ENCODE results near the gene DBI.

Gene DBI

GRCh38 chr2:119366649-119367471 lies at the start of gene DBI, which contains the start of gene C2orf76:
Gene DBI (plus strand): TSS chr2:119366977. CDS start chr2:119367052, 75 bp downstream.
Gene C2orf76 (minus strand): TSS chr2:119366834. CDS start chr2:119339959, 26,875 bp downstream.
- DNase-seq (ENCODE audit: low read depth): peak; percentile 83

- DNase-seq (ENCODE audit: low read depth): no peak
These were observed 49.2 kb upstream of the DBI start for GRCh38 chr2:119317554-119317953.

GRCh38 chr2:119319593-119319992 lies 47.2 kb upstream of the DBI start:
- no peak for DNase-seq (ENCODE audit: low read depth)

- no peak for DNase-seq (ENCODE audit: low read depth)
These were observed 43.3 kb upstream of the DBI start for GRCh38 chr2:119323459-119323858.

GRCh38 chr2:119324685-119325270 lies 42.0 kb upstream of the DBI start:
- no peak for DNase-seq (ENCODE audit: low read depth)

- DNase-seq (ENCODE audit: low read depth): no peak
These were observed 39.8 kb upstream of the DBI start for GRCh38 chr2:119326938-119327337.

GRCh38 chr2:119327431-119327830 lies 39.3 kb upstream of the DBI start:
- DNase-seq (ENCODE audit: low read depth): no peak

GRCh38 chr2:119332953-119333352 lies 33.8 kb upstream of the DBI start:
- no peak for DNase-seq (ENCODE audit: low read depth)

- DNase-seq (ENCODE audit: low read depth): no peak
These were observed 33.4 kb upstream of the DBI start for GRCh38 chr2:119333360-119333759.

- DNase-seq (ENCODE audit: low read depth): no peak
These were observed 32.9 kb upstream of the DBI start for GRCh38 chr2:119333833-119334232.

- no peak for DNase-seq (ENCODE audit: low read depth)
These were observed 29.0 kb upstream of the DBI start for GRCh38 chr2:119337749-119338148.

- no peak for DNase-seq (ENCODE audit: low read depth)
These were observed 28.5 kb upstream of the DBI start for GRCh38 chr2:119338272-119338671.

GRCh38 chr2:119338826-119339561 lies 27.8 kb upstream of the DBI start:
- peak; percentile 9 for DNase-seq (ENCODE audit: low read depth)

GRCh38 chr2:119339562-119339923 lies 27.2 kb upstream of the DBI start:
- DNase-seq (ENCODE audit: low read depth): no peak

- no peak for DNase-seq (ENCODE audit: low read depth)
These were observed 25.1 kb upstream of the DBI start for GRCh38 chr2:119341684-119342083.

GRCh38 chr2:119349289-119349688 lies 17.5 kb upstream of the DBI start:
- no peak for DNase-seq (ENCODE audit: low read depth)

GRCh38 chr2:119350311-119350998 lies 16.3 kb upstream of the DBI start:
- no peak for DNase-seq (ENCODE audit: low read depth)

- no peak for DNase-seq (ENCODE audit: low read depth)
These were observed 14.4 kb upstream of the DBI start for GRCh38 chr2:119352357-119352756.

- no peak for DNase-seq (ENCODE audit: low read depth)
These were observed 11.9 kb upstream of the DBI start for GRCh38 chr2:119354860-119355259.

- no peak for DNase-seq (ENCODE audit: low read depth)
These were observed 7.0 kb upstream of the DBI start for GRCh38 chr2:119359774-119360173.

- no peak for DNase-seq (ENCODE audit: low read depth)
These were observed 6.3 kb upstream of the DBI start for GRCh38 chr2:119360423-119360966.

GRCh38 chr2:119364798-119365197 lies 2.0 kb upstream of the DBI start:
- DNase-seq (ENCODE audit: low read depth): no peak
